Medulla oblongata (tissue), 1 donor: ENCODE results near the gene ANKS1B.
"Not testable (repeated sequence)": the region's sequence is repeated elsewhere in the genome, so short reads cannot be mapped to it uniquely, and the experiment has no call there.

Experiments used
- DNase-seq: peaks from one replicate; pipeline ENCODE4 v3.0.0-alpha.2; 2015; ENCODE audit errors: extremely low spot score

The ANKS1B gene

DNA sequence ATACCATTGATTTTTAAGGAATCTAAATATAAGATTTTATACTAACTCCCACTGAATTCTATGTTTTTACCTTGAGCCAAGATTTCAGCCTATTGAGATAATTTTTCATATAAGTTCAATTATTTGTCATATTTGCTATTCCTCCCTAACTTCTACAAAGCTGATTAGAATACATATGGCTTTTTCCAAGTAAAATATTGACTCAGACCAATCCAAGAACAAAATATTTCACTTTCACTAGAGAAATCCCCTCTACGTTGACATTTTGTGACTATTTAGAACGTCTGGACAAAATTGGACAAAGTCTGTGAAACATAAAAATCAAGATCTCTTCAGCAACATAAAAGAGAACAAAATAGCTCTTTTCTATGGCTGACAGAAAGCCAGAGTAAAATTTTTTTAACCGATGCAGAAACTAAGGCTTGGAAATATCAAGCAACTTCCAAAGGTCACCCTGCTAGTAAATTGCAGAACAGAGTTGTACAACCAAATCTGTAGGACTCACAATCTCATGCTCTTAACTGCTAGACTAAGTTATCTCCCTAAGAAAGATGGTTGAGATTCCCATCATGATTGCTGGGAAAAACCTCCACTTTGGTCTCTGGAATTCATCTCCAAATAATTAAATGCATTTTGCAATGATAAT lies 219.1 kb downstream of the ANKS1B start:
- DNase-seq = no peak

GRCh38 chr12:99759444-99759843 lies 225.3 kb downstream of the ANKS1B start:
- no peak for DNase-seq

GRCh38 chr12:99758997-99759396 lies 225.7 kb downstream of the ANKS1B start:
- no peak for DNase-seq

DNA sequence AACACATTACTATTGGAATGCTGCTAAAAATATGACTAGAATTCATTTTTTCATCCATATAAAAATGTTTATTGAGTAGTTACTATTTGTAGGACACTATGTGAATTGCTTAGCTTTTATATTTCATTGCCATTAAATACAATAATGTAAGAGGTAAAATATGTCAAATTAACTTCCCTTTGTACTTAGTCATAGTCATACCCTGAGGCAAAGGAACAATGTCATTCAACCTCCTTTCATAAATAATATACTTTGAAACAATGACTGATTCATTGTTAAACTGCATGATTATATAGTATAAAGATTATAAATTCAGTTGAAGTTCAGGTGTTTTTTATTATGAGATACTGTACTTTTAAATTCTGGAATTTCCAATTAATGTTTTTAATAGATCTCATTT lies 232.0 kb downstream of the ANKS1B start:
- no peak for DNase-seq

DNA sequence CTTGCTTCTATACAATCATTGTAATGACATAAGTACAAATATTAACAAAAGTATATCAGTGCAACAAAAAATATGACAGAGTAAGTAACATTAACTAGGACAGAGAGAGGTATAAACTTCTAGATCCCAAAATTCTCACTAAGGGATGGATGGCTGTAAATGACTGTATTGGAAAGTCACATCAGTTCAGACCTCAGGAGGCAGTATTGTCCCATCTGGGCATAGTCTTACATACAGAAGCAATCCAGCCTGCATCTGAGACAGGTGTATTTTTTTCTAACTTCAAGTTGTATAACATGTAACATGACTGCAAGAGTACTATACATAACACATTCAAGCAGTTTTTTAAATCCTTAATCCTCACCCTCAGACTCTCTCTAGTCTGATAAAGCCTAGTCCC lies 238.2 kb downstream of the ANKS1B start:
- DNase-seq = no peak

- DNase-seq = no peak
Observed at GRCh38 chr12:99745895-99746294, 238.8 kb downstream of the ANKS1B start.

GRCh38 chr12:99745121-99745520 lies 239.6 kb downstream of the ANKS1B start:
- DNase-seq = no peak

DNA sequence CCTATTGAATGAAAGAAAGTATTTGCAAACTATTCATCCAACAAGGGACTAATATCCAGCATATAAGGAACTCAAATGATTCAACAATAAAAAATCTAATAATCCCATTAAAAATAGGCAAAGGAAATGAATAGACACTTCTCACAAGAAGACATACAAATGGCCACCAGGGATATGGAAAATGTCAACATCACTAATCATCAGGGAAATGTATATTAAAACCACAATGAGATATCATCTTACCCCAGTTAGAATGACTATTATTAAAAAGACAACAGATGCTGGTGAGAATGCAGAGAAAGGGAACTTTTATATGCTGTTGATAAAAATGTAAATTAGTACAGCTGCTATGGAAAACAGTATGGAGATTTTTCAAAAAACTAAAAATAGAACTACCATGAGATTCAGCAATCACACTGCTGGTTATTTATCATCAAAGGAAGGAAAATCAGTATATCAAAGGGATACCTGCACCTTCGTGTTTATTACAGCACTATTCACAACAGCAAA lies 247.9 kb downstream of the ANKS1B start:
- DNase-seq = no peak

DNA sequence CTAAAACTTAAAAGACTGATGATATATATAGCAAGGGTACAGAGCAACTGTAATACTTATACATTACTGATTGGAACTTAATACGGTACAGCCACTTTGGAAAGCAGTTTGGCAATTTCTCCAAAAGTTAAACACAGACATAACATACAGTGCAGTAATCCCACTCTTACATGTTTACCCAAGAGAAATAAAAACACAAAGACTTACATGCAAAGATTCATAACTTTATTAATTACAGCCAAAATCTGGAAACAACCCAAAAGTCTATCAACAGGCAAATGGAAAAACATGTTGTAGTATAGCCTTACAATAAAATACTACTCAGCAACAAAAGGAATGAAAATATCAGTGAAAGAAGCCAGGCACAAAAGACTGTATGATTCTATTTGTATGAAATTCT lies 252.6 kb downstream of the ANKS1B start:
- no peak for DNase-seq

DNA sequence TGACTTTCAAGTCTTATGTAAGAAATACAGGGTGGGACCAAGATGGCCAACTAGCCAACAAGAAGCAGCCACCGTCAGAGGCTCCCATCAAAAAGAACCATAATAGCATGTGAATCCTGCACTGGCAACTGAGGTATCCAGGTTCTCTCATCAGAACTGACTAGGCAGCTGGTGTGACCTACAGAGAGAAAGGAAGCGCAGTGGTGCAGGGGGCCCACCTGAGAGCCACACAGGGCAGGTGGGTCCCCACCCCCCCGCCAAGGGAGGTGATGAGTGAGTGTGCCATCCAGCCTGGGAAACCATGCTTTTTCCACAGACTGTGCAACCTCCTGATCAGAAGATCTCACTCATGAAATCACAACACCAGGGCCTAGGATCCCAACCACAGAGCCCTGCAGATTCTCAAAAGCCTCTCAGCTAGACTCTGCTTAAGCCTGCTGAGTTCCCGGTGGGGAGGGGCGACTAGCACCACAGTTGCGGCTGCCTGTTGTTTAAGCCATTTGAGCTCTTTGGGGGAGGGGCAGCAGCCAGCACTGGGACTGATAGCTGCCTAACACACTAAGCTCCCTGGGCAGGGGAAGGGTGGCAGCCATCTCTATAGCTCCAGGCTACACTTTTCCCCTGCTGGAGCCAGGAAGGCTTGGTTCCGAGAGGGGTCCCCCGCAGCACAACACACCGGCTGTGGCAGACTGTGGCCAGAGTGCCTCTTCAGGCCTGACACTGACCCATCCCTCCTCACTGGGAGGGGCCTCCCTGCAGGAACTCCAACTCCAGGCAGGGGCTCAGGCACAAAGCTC lies 261.8 kb downstream of the ANKS1B start:
- DNase-seq = no peak

GRCh38 chr12:99721715-99722275 lies 262.9 kb downstream of the ANKS1B start:
- DNase-seq = no peak

- not testable (repeated sequence) for DNase-seq
Observed at GRCh38 chr12:99720083-99720465, 264.7 kb downstream of the ANKS1B start.

- DNase-seq = not testable (repeated sequence)
Observed at GRCh38 chr12:99719411-99720082, 265.2 kb downstream of the ANKS1B start.

GRCh38 chr12:99715841-99716510 lies 268.8 kb downstream of the ANKS1B start:
- not testable (repeated sequence) for DNase-seq

DNA sequence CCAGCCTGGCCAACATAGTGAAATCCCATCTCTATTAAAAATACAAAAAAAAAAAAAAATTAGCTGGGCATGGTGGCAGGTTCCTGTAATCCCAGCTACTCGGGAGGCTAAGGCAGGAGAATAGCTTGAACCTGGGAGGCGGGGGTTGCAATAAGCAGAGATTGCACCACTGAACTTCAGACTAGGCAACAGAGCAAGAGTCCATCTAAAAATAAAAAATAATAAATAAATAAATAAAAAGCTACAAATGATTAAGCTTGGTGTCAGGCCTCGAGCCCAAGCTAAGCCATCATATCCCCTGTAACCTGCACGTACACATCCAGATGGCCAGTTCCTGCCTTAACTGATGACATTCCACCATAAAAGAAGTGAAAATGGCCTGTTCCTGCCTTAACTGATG lies 269.8 kb downstream of the ANKS1B start:
- DNase-seq = not testable (repeated sequence)

DNA sequence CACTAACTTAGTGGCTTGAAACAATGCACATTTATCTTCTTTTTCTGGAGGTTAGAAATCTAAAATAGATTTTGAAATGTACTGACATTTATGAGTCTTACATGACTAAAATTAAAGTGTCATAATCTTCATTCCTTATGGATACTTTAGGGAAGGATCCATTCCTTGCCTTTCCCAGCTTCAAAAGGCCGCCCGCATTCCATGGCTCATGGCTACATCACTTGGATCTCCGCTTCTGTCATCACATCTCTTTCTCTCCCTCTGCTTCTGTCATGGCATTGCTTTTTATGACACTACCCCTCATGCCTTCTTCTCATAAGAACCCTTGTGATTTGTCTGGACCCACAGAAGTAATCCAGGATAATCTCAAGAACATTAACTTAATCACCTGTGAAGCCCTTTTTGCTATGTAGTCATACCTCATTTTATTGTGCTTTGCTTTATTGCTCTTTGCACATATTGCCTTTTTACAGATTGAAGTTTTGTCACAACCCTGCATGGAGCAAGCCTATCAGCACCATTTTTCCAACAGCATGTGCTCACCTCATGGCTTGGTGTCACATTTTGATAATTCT lies 270.7 kb downstream of the ANKS1B start:
- no peak for DNase-seq

GRCh38 chr12:99712281-99712680 lies 272.5 kb downstream of the ANKS1B start:
- DNase-seq = no peak

DNA sequence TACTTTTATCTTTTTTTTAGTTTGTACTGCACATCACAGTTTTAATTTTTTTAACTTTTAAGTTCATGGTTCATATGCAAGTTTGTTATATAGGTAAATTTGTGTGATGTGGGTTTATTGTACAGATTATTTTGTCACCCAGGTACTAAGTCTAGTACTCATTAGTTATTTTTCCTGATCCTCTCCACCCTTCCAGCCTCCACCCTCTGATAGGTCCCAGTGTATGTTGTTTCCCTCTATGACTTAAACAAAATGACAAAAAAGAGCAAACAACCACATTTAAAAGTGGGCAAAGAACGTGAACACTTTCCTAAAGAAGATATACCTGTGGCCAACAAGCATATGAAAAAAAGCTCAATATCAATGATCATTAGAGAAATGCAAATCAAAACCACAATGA lies 273.5 kb downstream of the ANKS1B start:
- DNase-seq = no peak

DNA sequence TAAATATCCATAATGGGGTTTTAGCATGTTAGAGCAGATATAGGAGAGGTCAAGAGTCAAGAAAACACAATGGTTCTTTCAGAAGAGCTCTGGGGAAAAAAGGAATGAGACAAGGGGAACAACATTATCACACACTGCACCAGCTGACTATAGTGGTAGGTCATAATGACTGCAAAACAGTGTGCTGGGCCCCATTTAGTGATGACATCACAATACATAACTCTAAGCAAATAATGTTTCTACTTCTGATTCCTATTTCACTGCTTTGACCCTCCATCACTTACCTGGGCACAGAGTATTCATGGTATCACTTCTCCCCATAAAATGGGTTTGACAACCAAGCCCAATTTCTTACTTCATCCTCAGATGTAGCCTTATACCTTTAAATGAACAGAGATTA lies 275.1 kb downstream of the ANKS1B start:
- DNase-seq = no peak

GRCh38 chr12:99709116-99709515 lies 275.6 kb downstream of the ANKS1B start:
- no peak for DNase-seq

DNA sequence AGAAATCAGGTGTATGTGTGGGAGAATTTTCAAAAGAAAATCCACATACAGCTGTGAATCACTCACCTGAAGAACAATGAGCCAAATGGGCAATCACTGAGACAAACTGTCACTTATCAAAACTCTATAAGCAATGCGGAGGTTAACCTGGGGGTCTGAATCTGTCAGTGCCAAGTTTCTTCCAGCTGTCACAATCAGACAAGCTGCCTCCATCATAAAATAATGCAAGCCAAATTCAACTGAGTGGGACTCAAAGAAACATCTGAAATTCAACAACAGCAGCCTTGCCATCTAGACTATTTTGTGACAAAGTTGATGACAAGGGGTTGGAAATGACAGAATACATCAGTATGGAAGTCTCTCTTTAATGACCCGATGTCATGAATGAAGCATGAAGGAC lies 276.9 kb downstream of the ANKS1B start:
- DNase-seq = no peak
